Measurements from ENCODE around the gene TNS3.

Gene TNS3

GRCh38 chr7:47561715-47562446, 20.0 kb downstream of the TNS3 start:
- DNase-seq (ENCODE audit: low read depth, low spot score): no peak
- no peak for TF ChIP-seq CTCF (IDR thresholded peaks at IDR 0.05; ENCODE audit: low read depth, low read length)
- no peak overlapping the region for H3K4me3 ChIP-seq (ENCODE audit: low read depth, low read length)
- in situ Hi-C loops (cut with HindIII; ENCODE audit: low sequenced_read_pairs): no loop called here

GRCh38 chr7:47559306-47560220, 22.3 kb downstream of the TNS3 start:
- no peak for TF ChIP-seq CTCF (IDR thresholded peaks at IDR 0.05; ENCODE audit: low read depth, low read length)
- DNase-seq (ENCODE audit: low read depth, low spot score): no peak
- no peak overlapping the region for H3K4me3 ChIP-seq (ENCODE audit: low read depth, low read length)
- in situ Hi-C loops (cut with HindIII; ENCODE audit: low sequenced_read_pairs): no loop called here

GRCh38 chr7:47557694-47558670, 23.9 kb downstream of the TNS3 start:
- in situ Hi-C loops (cut with HindIII; ENCODE audit: low sequenced_read_pairs): no loop called here
- no peak overlapping the region for H3K4me3 ChIP-seq (ENCODE audit: low read depth, low read length)
- DNase-seq (ENCODE audit: low read depth, low spot score): no peak
- TF ChIP-seq CTCF (IDR thresholded peaks at IDR 0.05; ENCODE audit: low read depth, low read length): no peak

- no peak for DNase-seq (ENCODE audit: low read depth, low spot score)
- H3K4me3 ChIP-seq (ENCODE audit: low read depth, low read length): no peak overlapping the region
- in situ Hi-C loops (cut with HindIII; ENCODE audit: low sequenced_read_pairs): no loop called here
- no peak for TF ChIP-seq CTCF (IDR thresholded peaks at IDR 0.05; ENCODE audit: low read depth, low read length)
These were observed 24.6 kb downstream of the TNS3 start for GRCh38 chr7:47557317-47557693.

- in situ Hi-C loops (cut with HindIII; ENCODE audit: low sequenced_read_pairs): no loop called here
- DNase-seq (ENCODE audit: low read depth, low spot score): no peak
- no peak for TF ChIP-seq CTCF (IDR thresholded peaks at IDR 0.05; ENCODE audit: low read depth, low read length)
- H3K4me3 ChIP-seq (ENCODE audit: low read depth, low read length): no peak overlapping the region
These were observed 25.3 kb downstream of the TNS3 start for GRCh38 chr7:47556511-47557180.
